ENCODE data around the gene ETV3. TPM values are rescaled to one million over a fixed set of nuclear protein-coding genes. Genes with fewer than 3 reads are reported as not detected.

The ETV3 gene
- total and polyA plus RNA-seq, 2 of the 4 experiments (the other 2 are of a cell fraction), result 6.4 to 14.7 TPM

DNA sequence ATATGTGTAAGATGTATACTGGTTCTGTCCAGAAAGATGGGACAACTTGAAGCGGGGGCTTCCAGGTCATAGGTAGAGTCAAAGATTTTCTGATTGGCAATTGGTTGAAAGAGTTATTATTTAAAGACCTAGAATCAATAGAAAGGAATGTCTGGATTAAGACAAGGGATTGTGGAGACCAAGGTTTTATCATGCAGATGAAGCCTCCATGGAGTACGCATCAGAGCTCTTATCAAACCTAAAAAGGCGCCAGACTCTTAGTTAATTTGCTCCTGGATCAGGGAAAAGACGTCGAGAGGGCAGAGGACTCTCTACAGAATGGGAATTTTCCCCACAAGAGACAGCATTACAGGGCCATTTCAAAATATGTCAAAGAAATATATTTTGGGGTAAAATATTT is 23.7 kb upstream of the ETV3 start:
- H2AK9ac ChIP-seq (replicated peaks; ENCODE audit: low read depth, low read length, poor library complexity), result no peak overlapping the region
- no peak overlapping the region for H3K23ac ChIP-seq (ENCODE audit: low read depth, low read length)
- no peaks in the 10 kb centered on the region for H4K20me1 ChIP-seq (ENCODE audit: insufficient read depth, low read length)
- H3K36me3 ChIP-seq (ENCODE audit: control insufficient read depth, insufficient read depth, low read length), result no peaks in the 10 kb centered on the region
- no peak overlapping the region for H3K18ac ChIP-seq (ENCODE audit: low read depth, low read length)
- dilution Hi-C loops (cut with HindIII; ENCODE audit: low sequenced_read_pairs, unreplicated experiment), result no loop called here
- WGBS, 2 experiments (ENCODE audit: extremely low coverage in 2 of 2, insufficient read length in 1 of 2), result 43% methylated on average over 1 of the region's 5 CpGs; no CpG with 5 or more reads in 1 of the 2 experiments
- TF ChIP-seq POLR2A (IDR thresholded peaks at IDR 0.05; ENCODE audit: low read depth, low read length), result no peak
- TF ChIP-seq, protein P1, sequence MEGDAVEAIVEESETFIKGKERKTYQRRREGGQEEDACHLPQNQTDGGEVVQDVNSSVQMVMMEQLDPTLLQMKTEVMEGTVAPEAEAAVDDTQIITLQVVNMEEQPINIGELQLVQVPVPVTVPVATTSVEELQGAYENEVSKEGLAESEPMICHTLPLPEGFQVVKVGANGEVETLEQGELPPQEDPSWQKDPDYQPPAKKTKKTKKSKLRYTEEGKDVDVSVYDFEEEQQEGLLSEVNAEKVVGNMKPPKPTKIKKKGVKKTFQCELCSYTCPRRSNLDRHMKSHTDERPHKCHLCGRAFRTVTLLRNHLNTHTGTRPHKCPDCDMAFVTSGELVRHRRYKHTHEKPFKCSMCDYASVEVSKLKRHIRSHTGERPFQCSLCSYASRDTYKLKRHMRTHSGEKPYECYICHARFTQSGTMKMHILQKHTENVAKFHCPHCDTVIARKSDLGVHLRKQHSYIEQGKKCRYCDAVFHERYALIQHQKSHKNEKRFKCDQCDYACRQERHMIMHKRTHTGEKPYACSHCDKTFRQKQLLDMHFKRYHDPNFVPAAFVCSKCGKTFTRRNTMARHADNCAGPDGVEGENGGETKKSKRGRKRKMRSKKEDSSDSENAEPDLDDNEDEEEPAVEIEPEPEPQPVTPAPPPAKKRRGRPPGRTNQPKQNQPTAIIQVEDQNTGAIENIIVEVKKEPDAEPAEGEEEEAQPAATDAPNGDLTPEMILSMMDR (conservative IDR thresholded peaks at IDR 0.05; ENCODE audit: low read depth, low read length), result no peak
- TF ChIP-seq NFE2L2 (IDR thresholded peaks at IDR 0.05; ENCODE audit: low read depth, low read length), result no peak
- no peak for TF ChIP-seq MXI1 (IDR thresholded peaks at IDR 0.05; ENCODE audit: borderline replicate concordance, low read depth, low read length)
- no peak for TF ChIP-seq RFX5 (IDR thresholded peaks at IDR 0.05; ENCODE audit: low read depth, low read length)
- no peak for TF ChIP-seq CEBPB (IDR thresholded peaks at IDR 0.05; ENCODE audit: low read depth, low read length)
- no peak for TF ChIP-seq SMC3 (IDR thresholded peaks at IDR 0.05; ENCODE audit: low read depth, low read length)
- TF ChIP-seq RAD21 (IDR thresholded peaks at IDR 0.05; ENCODE audit: low read length), result no peak
- no peak for TF ChIP-seq MAFK (IDR thresholded peaks at IDR 0.05; ENCODE audit: low read depth, low read length)
- no peak for TF ChIP-seq BHLHE40 (IDR thresholded peaks at IDR 0.05; ENCODE audit: low read depth, low read length)
- TF ChIP-seq, protein P2, sequence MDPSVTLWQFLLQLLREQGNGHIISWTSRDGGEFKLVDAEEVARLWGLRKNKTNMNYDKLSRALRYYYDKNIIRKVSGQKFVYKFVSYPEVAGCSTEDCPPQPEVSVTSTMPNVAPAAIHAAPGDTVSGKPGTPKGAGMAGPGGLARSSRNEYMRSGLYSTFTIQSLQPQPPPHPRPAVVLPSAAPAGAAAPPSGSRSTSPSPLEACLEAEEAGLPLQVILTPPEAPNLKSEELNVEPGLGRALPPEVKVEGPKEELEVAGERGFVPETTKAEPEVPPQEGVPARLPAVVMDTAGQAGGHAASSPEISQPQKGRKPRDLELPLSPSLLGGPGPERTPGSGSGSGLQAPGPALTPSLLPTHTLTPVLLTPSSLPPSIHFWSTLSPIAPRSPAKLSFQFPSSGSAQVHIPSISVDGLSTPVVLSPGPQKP (IDR thresholded peaks at IDR 0.05; ENCODE audit: borderline replicate concordance, low read depth, low read length), result no peak
- no peak for TF ChIP-seq CHD1 (IDR thresholded peaks at IDR 0.05; ENCODE audit: low read depth, low read length)
- no peak for TF ChIP-seq FOS (IDR thresholded peaks at IDR 0.05; ENCODE audit: low read depth, low read length)
- TF ChIP-seq MAZ (IDR thresholded peaks at IDR 0.05; ENCODE audit: borderline replicate concordance, low read depth, low read length), result no peak
- TF ChIP-seq RCOR1 (IDR thresholded peaks at IDR 0.05; ENCODE audit: insufficient replicate concordance, low read length), result no peak
- TF ChIP-seq, protein P3, sequence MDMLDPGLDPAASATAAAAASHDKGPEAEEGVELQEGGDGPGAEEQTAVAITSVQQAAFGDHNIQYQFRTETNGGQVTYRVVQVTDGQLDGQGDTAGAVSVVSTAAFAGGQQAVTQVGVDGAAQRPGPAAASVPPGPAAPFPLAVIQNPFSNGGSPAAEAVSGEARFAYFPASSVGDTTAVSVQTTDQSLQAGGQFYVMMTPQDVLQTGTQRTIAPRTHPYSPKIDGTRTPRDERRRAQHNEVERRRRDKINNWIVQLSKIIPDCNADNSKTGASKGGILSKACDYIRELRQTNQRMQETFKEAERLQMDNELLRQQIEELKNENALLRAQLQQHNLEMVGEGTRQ (IDR thresholded peaks at IDR 0.05; ENCODE audit: low read depth, low read length), result no peak
- no peaks in the 10 kb centered on the region for H3K9me3 ChIP-seq (ENCODE audit: control insufficient read depth, insufficient read depth, low read length)
- H3K27ac ChIP-seq (ENCODE audit: insufficient read depth, low read length), result no peak overlapping the region
- H3K79me1 ChIP-seq (ENCODE audit: low read depth in 1 of 2, low read length in 2 of 2), result no peaks in the 10 kb centered on the region
- no peak overlapping the region for H2BK20ac ChIP-seq (ENCODE audit: low read depth, low read length)
- no peak overlapping the region for H4K8ac ChIP-seq (ENCODE audit: low read depth in 2 of 2, low read length in 2 of 2)
- H2BK5ac ChIP-seq (ENCODE audit: low read depth, low read length, poor library complexity, severe bottlenecking), result no peak overlapping the region
- in situ Hi-C loops (cut with MboI; ENCODE audit: low sequenced_read_pairs), result no loop called here
- H3K4me3 ChIP-seq (ENCODE audit: insufficient read depth, low read depth, low read length), result no peak overlapping the region
- no peak for DNase-seq
- H2AFZ ChIP-seq (replicated peaks; ENCODE audit: low read length, poor library complexity), result no peak overlapping the region
- intact Hi-C loops (cut with micrococcal nuclease), result no loop called here
- no TSS peak for BruUV-seq (replicated peaks)
- H2AK5ac ChIP-seq (ENCODE audit: low read depth, low read length), result no peak overlapping the region
- no peak overlapping the region for H3K9ac ChIP-seq (ENCODE audit: low read depth, low read length)
- no peak overlapping the region for H2BK15ac ChIP-seq (ENCODE audit: low read depth, low read length)
- ChIA-PET POLR2A (ENCODE audit: unreplicated experiment) (no interaction called here), CTCF (no interaction called here)
- no peak overlapping the region for H3K56ac ChIP-seq (ENCODE audit: extremely low read depth, insufficient read depth, low read length)
- no peak overlapping the region for H3K4ac ChIP-seq (ENCODE audit: low read depth, low read length)
- no peak overlapping the region for H3K14ac ChIP-seq (replicated peaks; ENCODE audit: low read depth, low read length)
- H3K9me1 ChIP-seq (ENCODE audit: insufficient read depth, low read length), result 0 out of 2 replicates have a peak, but pooled peaks cover 3% of the 10 kb centered on the region
- ATAC-seq (ENCODE audit: low read depth), result no peak
- H2BK120ac ChIP-seq (ENCODE audit: low read depth, low read length), result no peak overlapping the region
- no peak overlapping the region for H4K5ac ChIP-seq (ENCODE audit: low read depth, low read length)
- H4K91ac ChIP-seq (ENCODE audit: insufficient read depth, low read depth, low read length), result no peak overlapping the region
- H3K27me3 ChIP-seq (ENCODE audit: control insufficient read depth, insufficient read depth, low read length), result peaks cover 24% of the 10 kb centered on the region
- H3K4me1 ChIP-seq (ENCODE audit: control insufficient read depth, insufficient read depth, low read length), result peaks cover 8% of the 10 kb centered on the region
- no peak overlapping the region for H3K4me2 ChIP-seq (ENCODE audit: low read depth, low read length)
